ENCODE data around the gene TACC3.

DNA sequence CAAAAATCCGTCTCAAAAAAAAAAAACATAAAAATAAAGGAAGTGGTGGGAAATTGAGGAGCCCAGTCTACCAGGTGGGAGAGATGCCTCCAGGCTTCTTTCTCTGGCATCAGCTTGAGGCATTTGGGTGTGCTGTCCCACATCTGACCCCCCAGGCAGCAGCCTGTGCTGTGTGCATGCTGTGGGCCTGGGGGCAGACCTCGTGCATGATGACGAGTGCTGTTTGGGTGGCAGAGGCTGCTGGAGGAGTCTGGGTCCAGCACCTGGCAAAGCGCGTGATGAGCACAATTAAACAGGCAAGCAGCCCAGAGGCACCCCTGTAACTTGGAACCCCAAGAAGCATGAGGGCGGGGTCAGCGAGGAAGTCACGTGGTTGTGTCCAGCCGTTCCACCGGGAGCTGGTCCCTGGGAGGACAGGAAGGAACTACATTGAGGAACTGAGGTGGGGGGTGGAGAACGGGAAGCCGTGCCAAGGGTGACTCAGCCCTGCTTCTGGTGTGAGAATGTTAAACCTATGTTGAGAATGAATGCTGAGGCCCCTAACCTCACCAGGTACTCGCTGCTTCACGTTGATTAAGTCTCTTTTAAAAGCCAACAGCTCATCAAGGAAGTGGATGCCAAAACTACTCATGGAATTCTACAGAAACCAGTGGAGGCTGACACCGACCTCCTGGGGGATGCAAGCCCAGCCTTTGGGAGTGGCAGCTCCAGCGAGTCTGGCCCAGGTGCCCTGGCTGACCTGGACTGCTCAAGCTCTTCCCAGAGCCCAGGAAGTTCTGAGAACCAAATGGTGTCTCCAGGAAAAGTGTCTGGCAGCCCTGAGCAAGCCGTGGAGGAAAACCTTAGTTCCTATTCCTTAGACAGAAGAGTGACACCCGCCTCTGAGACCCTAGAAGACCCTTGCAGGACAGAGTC is 6.1 kb downstream of the TACC3 start:
- TF ChIP-seq CREM (CRISPR knock-in tag; IDR thresholded peaks at IDR 0.05) = no peak
- TF ChIP-seq, protein P1, sequence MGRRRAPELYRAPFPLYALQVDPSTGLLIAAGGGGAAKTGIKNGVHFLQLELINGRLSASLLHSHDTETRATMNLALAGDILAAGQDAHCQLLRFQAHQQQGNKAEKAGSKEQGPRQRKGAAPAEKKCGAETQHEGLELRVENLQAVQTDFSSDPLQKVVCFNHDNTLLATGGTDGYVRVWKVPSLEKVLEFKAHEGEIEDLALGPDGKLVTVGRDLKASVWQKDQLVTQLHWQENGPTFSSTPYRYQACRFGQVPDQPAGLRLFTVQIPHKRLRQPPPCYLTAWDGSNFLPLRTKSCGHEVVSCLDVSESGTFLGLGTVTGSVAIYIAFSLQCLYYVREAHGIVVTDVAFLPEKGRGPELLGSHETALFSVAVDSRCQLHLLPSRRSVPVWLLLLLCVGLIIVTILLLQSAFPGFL (CRISPR knock-in tag; IDR thresholded peaks at IDR 0.05; ENCODE audit: borderline replicate concordance) = no peak

Measured in WTC11 (cell line).